Subcutaneous abdominal adipose tissue (tissue), 5 donors: ENCODE measurements around the gene LGALS1.

Experiments used
- H3K27ac ChIP-seq: one replicate; pipeline ENCODE4 v1.7.0; 2013; ENCODE audit warnings: low read depth, mild to moderate bottlenecking, inconsistent platforms, low read length, moderate library complexity
- H3K27me3 ChIP-seq, 5 donors: one replicate each; pipeline ENCODE4 v1.7.0; 2013; ENCODE audit warnings: low read length in 5 of 5, inconsistent platforms in 1 of 5; ENCODE audit not compliant: control insufficient read depth in 5 of 5, insufficient read depth in 4 of 5
- H3K36me3 ChIP-seq, 5 donors: one replicate each; pipeline ENCODE4 v1.7.0; 2013; ENCODE audit warnings: low read length in 5 of 5; ENCODE audit not compliant: control insufficient read depth in 5 of 5, insufficient read depth in 5 of 5
- H3K4me1 ChIP-seq, 5 donors: one replicate each; pipeline ENCODE4 v1.7.0; 2013; ENCODE audit warnings: low read length in 5 of 5, mild to moderate bottlenecking in 3 of 5, moderate library complexity in 1 of 5; ENCODE audit not compliant: control insufficient read depth in 5 of 5, insufficient read depth in 5 of 5
- H3K4me3 ChIP-seq, 5 donors: one replicate each; pipeline ENCODE4 v1.7.0; 2013; ENCODE audit warnings: low read length in 5 of 5, low read depth in 1 of 5
- H3K9ac ChIP-seq, 5 donors: one replicate each; pipeline ENCODE4 v1.7.0; 2013; ENCODE audit warnings: low read length in 5 of 5, mild to moderate bottlenecking in 4 of 5, moderate library complexity in 3 of 5
- H3K9me3 ChIP-seq, 5 donors: one replicate each; pipeline ENCODE4 v1.7.0; 2013; ENCODE audit warnings: low read length in 5 of 5; ENCODE audit not compliant: control insufficient read depth in 5 of 5
- donor health status: healthy.
- donor health status: healthy.
- donor health status: healthy.
- donor health status: healthy.
- donor health status: healthy.

The LGALS1 gene

DNA sequence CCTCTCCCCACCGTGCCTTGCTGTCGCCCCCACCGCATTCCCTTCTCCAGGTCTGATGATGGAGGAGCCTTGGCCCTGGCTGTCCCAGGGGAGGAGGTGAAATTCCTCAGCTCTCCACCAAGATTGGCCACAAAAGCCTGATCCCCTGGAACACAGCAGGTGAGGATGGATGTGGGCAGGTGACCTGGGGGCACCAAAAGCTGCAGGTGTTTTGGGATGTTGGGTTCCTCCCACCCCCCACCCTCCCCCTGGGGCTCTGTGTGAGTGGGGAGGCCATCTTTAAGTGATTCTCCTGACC is 22.1 kb downstream of the LGALS1 start:
- H3K9ac ChIP-seq, result no peak overlapping the region
- peaks cover 0 to 15% (median 13%) of the 10 kb centered on the region in 5 donors for H3K4me1 ChIP-seq
- H3K4me3 ChIP-seq, result no peak overlapping the region
- H3K27ac ChIP-seq, result no peak overlapping the region
- no peaks in the 10 kb centered on the region for H3K9me3 ChIP-seq
- H3K36me3 ChIP-seq, result peaks cover 0 to 21% (median 15%) of the 10 kb centered on the region in 5 donors
- no peaks in the 10 kb centered on the region for H3K27me3 ChIP-seq

DNA sequence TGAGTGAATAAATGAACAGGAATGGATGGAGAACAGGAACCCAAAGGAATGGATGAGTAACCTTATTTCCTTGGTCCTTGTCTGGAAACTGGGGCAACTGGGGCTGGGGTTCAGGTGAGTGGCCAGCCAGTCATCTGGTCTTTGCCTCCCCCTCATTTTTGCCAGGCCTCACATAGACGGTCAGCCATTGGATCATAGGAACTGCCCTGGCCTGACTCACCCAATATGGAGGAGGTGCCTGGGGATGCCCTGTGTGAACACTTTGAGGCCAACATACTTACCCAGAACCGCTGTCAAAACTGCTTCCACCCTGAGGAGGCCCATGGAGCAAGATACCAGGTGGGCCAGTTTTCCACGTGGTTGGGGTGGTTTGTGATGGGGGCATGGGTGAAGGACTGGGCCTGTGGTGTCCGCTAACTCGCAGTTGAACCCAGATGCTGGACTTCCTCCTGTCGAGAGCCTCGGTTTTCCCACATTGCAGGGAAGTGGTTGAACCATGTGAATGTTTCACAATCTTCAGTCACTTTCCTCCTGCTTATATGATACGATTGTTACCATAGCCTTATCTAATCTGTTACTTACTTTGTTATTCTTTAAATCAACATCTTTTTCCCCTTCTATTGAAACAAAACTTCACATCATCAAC is 25.8 kb downstream of the LGALS1 start:
- Histone ChIP-seq H3K4me3 (no peak overlapping the region), H3K9me3 (no peaks in the 10 kb centered on the region), H3K36me3 (no peaks in the 10 kb centered on the region), H3K27ac (no peak overlapping the region), H3K27me3 (no peaks in the 10 kb centered on the region), H3K9ac (no peak overlapping the region), H3K4me1 (peaks cover 0 to 9% (median 7%) of the 10 kb centered on the region in 5 donors)

DNA sequence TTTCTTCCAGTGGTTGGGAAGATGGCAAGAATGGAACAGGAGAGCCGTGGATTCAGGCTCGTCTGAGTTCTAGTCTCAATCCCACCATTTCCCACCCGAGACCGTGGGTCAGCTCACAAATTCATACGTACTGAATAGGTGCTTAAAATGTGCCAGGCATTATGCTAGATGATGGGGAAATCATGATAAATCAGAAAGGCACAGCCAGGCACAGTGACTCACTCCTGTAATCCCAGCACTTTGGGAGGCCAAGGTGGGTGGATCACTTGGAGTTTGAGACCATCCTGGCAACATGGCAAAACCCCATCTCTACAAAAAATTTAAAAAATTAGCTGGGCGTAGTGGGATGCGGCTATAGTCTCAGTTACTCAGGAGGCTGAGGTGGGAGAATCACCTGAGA is 28.5 kb downstream of the LGALS1 start:
- Histone ChIP-seq H3K27me3 (no peaks in the 10 kb centered on the region), H3K9me3 (no peaks in the 10 kb centered on the region)

DNA sequence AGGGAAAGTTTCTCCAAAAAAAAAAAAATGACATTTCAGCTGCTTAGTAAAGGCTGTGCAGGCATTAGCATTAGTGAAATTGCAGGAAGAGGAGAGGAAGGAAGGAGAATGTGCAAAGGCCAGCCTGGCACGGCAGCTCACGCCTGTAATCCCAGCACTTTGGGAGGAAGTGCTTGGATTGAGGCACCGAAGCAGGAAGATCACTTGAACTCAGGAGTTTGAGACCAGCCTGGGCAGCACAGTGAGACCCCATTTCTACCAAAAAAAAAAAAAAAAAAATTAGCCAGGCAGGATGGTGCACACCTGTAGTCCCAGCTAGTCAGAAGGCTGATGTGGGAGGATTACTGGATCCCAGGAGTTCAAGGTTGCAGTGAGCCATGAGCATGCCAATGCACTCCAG is 29.2 kb downstream of the LGALS1 start:
- no peak overlapping the region for H3K27ac ChIP-seq
- no peaks in the 10 kb centered on the region for H3K36me3 ChIP-seq
- H3K9ac ChIP-seq, result no peak overlapping the region
- H3K4me1 ChIP-seq, result peaks cover 0 to 12% (median 5%) of the 10 kb centered on the region in 5 donors
- no peaks in the 10 kb centered on the region for H3K27me3 ChIP-seq
- H3K9me3 ChIP-seq, result no peaks in the 10 kb centered on the region
- no peak overlapping the region for H3K4me3 ChIP-seq

More for the DNA sequence above, 28.5 kb downstream of the LGALS1 start:
- Histone ChIP-seq H3K4me1 (peaks cover 0 to 10% (median 3%) of the 10 kb centered on the region in 5 donors), H3K36me3 (no peaks in the 10 kb centered on the region), H3K27ac (no peak overlapping the region), H3K9ac (no peak overlapping the region), H3K4me3 (no peak overlapping the region)

DNA sequence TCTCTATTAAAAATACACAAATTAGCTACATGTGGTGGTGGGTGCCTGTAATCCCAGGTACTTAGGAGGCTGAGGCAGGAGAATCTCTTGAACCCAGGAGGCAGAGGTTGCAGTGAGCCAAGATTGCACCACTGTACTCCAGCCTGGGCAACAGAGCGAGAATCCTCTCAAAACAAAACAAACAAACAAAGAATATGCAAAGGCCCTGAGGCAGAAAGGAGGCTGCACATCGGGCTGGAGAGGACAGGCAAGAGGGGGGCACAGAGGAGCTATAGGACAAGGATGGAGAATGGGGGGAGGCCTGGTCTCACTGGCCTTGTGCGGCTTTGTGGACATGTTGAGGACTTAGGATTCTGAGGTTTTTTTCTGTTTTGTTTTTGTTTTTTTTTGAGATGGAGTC is 29.8 kb downstream of the LGALS1 start:
- H3K27me3 ChIP-seq, result no peaks in the 10 kb centered on the region
- peaks cover 0 to 12% (median 5%) of the 10 kb centered on the region in 5 donors for H3K4me1 ChIP-seq
- no peaks in the 10 kb centered on the region for H3K9me3 ChIP-seq
- H3K9ac ChIP-seq, result no peak overlapping the region
- no peak overlapping the region for H3K4me3 ChIP-seq
- H3K27ac ChIP-seq, result no peak overlapping the region
- no peaks in the 10 kb centered on the region for H3K36me3 ChIP-seq

DNA sequence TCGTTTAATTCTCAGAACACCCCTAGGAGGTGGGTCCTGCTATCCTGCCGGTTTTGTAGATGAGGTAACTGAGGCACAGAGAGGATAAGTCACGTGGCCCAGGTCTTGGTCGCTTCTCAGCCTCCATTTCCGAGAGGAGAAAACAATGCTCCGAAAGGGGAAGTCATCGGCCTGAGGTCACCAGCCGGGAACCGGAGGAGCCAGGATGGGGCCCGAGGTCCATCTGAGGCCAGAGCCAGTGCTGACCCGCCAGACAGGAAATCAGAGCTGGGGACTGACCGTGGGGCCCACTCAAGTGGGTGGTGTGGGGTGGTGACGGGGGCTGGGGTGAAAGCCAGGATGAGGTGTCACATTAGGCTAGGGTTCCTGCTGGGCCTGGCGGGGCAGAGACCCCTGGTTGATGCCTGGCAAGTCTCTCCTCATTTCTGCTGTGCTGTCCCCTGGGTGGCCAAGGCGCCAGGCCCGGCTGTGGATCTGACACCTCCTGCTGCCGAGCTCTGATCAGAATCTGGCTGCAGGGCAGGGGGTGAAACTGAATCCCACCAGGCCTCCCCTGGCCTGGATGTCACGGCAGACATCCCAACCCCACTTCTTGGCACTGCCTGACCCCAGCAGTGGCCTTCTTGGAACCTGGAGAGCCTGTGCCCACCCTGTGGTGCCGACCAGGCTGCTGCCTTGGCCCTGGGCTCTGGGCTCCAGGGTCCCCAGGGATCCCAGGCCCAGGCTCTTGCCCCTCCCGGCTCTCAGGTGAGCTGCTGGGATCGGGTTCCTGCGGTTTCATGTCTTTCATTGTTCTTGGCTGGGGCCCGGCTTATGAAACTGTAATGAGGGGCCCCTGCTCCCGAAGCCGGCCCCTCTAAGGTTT is 33.4 kb downstream of the LGALS1 start:
- H3K4me3 ChIP-seq, result no peak overlapping the region
- no peak overlapping the region for H3K27ac ChIP-seq
- peaks cover 0 to 8% (median 0%) of the 10 kb centered on the region in 5 donors for H3K36me3 ChIP-seq
- H3K4me1 ChIP-seq, result peaks cover 0 to 12% (median 5%) of the 10 kb centered on the region in 5 donors
- no peaks in the 10 kb centered on the region for H3K9me3 ChIP-seq
- H3K9ac ChIP-seq, result no peak overlapping the region
- H3K27me3 ChIP-seq, result no peaks in the 10 kb centered on the region

DNA sequence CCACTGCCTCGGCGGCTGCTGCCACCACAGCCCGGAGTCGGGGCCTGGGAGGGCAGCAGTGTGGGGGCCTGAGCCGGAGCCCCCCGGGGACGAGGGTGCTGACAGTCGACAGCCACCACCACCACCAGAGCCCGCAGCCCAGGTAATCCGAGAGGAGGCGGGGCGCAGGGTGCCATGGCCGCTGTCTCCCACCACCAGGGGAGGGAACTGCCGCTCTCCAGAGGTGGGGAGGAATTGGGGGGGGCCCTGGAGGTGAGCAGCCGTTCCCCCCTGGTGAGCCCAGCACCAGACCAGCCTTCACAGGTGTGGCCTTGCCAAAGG is 34.0 kb downstream of the LGALS1 start:
- Histone ChIP-seq H3K9me3 (no peaks in the 10 kb centered on the region), H3K4me1 (peaks cover 0 to 12% (median 5%) of the 10 kb centered on the region in 5 donors), H3K27ac (no peak overlapping the region), H3K27me3 (no peaks in the 10 kb centered on the region), H3K36me3 (peaks cover 0 to 8% (median 0%) of the 10 kb centered on the region in 5 donors), H3K4me3 (no peak overlapping the region), H3K9ac (no peak overlapping the region)

DNA sequence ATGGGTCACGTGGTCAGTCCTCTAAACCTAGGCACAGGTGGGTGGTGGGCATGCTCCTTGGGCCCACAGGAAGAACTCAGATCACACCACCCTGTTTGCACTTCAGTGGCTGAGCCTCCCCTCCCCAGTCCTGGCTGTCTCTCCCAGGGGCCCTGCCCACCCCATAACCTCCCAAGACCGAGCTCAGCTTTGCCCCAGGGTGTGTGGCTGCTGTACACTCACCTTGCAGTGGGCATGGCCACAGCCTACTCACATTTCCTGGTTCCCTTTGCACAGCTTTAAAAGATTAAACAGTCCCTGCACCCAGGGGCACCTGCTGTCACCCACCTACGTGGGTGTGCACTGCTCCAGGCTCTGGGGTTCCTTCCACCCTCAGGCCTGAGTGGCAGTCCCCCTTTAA is 35.2 kb downstream of the LGALS1 start:
- Histone ChIP-seq H3K9ac (no peak overlapping the region), H3K27ac (no peak overlapping the region), H3K4me1 (peaks cover 0 to 12% (median 5%) of the 10 kb centered on the region in 5 donors), H3K9me3 (no peaks in the 10 kb centered on the region), H3K36me3 (peaks cover 0 to 8% (median 0%) of the 10 kb centered on the region in 5 donors), H3K4me3 (no peak overlapping the region), H3K27me3 (no peaks in the 10 kb centered on the region)

DNA sequence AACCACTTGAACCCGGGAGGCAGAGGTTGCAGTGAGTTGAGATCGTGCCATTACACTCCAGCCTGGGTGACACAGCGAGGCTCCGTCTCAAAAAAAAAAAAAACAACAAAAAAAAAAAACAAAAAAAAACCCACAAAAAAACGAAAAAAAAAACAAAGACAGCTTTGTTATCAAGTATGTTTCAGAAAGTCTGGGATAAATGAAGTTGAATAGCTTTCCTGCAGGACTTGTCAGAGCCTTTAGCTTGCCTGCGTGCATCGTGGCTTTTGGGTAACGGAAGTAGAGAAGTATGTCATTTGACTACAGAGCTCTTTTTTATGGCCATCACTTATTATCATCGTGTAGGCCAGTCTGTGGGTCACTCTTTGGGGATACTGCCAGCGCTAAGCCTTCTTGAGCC is 36.1 kb downstream of the LGALS1 start:
- Histone ChIP-seq H3K4me3 (no peak overlapping the region), H3K27me3 (no peaks in the 10 kb centered on the region), H3K27ac (no peak overlapping the region), H3K9ac (no peak overlapping the region), H3K9me3 (no peaks in the 10 kb centered on the region), H3K4me1 (peaks cover 0 to 12% (median 5%) of the 10 kb centered on the region in 5 donors), H3K36me3 (peaks cover 0 to 8% (median 0%) of the 10 kb centered on the region in 5 donors)

DNA sequence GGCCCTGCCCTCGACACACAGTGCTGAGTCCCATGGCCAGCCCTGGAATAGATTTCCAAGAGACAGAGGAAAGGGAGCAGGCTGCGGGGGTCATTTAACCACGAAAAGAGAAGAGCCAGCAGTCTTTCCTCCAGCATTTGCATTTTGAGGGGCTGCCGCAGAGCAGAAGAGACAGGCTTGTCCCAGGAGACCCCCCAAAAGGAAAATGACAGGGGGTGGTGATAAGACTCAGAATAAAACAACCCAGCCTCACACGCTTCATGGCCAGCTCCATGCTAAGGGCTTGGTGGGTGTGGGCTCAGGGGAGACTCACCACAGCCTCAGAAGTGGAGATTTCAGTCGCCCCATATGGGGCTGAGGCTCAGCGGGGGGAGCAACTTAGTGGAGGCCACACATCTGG is 38.3 kb downstream of the LGALS1 start:
- Histone ChIP-seq H3K9me3 (no peaks in the 10 kb centered on the region), H3K4me1 (peaks cover 0 to 4% (median 4%) of the 10 kb centered on the region in 5 donors)

More for the DNA sequence above, 38.3 kb downstream of the LGALS1 start:
- Histone ChIP-seq H3K36me3 (peaks cover 0 to 8% (median 0%) of the 10 kb centered on the region in 5 donors), H3K27ac (no peak overlapping the region), H3K9ac (no peak overlapping the region), H3K27me3 (no peaks in the 10 kb centered on the region), H3K4me3 (no peak overlapping the region)
